GM20000 (cell line): ENCODE results near the gene HSPB2.
"Not testable (repeated sequence)": the region's sequence is repeated elsewhere in the genome, so short reads cannot be mapped to it uniquely, and the experiment has no call there.

Experiments
- DNase-seq: peaks from one replicate; pipeline ENCODE4 v3.0.0; 2012; ENCODE audit warnings: low spot score
- CTCF ChIP-seq: IDR thresholded peaks from 2 replicates; pipeline ENCODE4 v1.5.1; 2012; ENCODE audit warnings: mild to moderate bottlenecking, control low read depth; ENCODE audit errors: extremely low read depth, missing control alignments

The HSPB2 gene

GRCh38 chr11:111923351-111923788 is 10.8 kb downstream of the HSPB2 start:
- DNase-seq: no peak
- TF ChIP-seq CTCF: no peak

- no peak for TF ChIP-seq CTCF
- DNase-seq: no peak
Measured at GRCh38 chr11:111923951-111924350, 11.4 kb downstream of the HSPB2 start.

- DNase-seq: no peak
- TF ChIP-seq CTCF: no peak
Measured at GRCh38 chr11:111925953-111926352, 13.4 kb downstream of the HSPB2 start.

GRCh38 chr11:111926505-111927391 is 14.2 kb downstream of the HSPB2 start:
- peak; percentile 98 for DNase-seq
- TF ChIP-seq CTCF: no peak

- DNase-seq: no peak
- no peak for TF ChIP-seq CTCF
Measured at GRCh38 chr11:111930472-111930871, 17.9 kb downstream of the HSPB2 start.

- TF ChIP-seq CTCF: no peak
- no peak for DNase-seq
Measured at GRCh38 chr11:111932611-111932950, 20.0 kb downstream of the HSPB2 start.

- DNase-seq: not testable (repeated sequence)
Measured at GRCh38 chr11:111933176-111933575, 20.6 kb downstream of the HSPB2 start.

- no peak for DNase-seq
- TF ChIP-seq CTCF: no peak
Measured at GRCh38 chr11:111933872-111934271, 21.3 kb downstream of the HSPB2 start.
